Uterus (tissue), 4 donors: ENCODE data around the gene BRSK2. TPM values are rescaled to one million over a fixed set of nuclear protein-coding genes. Genes with fewer than 3 reads are reported as not detected.

Experiments used
- DNase-seq, 2 donors: peaks; one replicate each; pipeline ENCODE4 v3.0.0-alpha.2; 2019 to 2020
- H3K27ac ChIP-seq, 2 donors: fragments of 200-600 bp; sonication (generic); 1 replicate in 1 of 2; 2 replicates in 1 of 2; pipeline ENCODE4 v1.5.1; 2016 to 2018
- H3K27me3 ChIP-seq, 2 donors: fragments of 200-600 bp; sonication (generic); one replicate each; pipeline ENCODE4 v1.5.1; 2018 to 2019; ENCODE audit warnings: control low read depth in 1 of 2
- H3K36me3 ChIP-seq, 2 donors: fragments of 200-600 bp; sonication (generic); one replicate each; pipeline ENCODE4 v1.5.1; 2019; ENCODE audit warnings: control low read depth in 1 of 2
- H3K4me1 ChIP-seq, 2 donors: fragments of 200-600 bp; sonication (generic); one replicate each; pipeline ENCODE4 v1.5.1; 2018 to 2019; ENCODE audit warnings: control low read depth in 1 of 2
- H3K4me3 ChIP-seq, 2 donors: fragments of 200-600 bp; sonication (generic); 1 replicate in 1 of 2; 2 replicates in 1 of 2; pipeline ENCODE4 v1.5.1; 2018 to 2019; ENCODE audit warnings: mild to moderate bottlenecking in 1 of 2
- H3K9me3 ChIP-seq, 2 donors: fragments of 200-600 bp; sonication (generic); one replicate each; pipeline ENCODE4 v1.5.1; 2019; ENCODE audit warnings: control low read depth in 1 of 2
- POLR2A ChIP-seq, 2 donors: fragments of 450-650 bp; IDR thresholded peaks; one replicate each; pipeline ENCODE4 v1.6.1; 2016; ENCODE audit warnings: antibody characterized with exemption in 2 of 2, mild to moderate bottlenecking in 1 of 2, moderate library complexity in 1 of 2
- intact Hi-C: fragments of 100-400 bp; cut with DNase I; formaldehyde crosslinking; loops from one replicate; pipeline ENCODE4 v1.15.1; 2023; ENCODE audit warnings: low total_unique reads
- total RNA-seq, 4 donors: library from RNA; depleted of rRNA in 3 of 4; stranded (reverse); fragments of >200 nt in 3 of 4; gene quantifications; one replicate each; pipeline versions ENCODE4 v1.1.0 to v1.2.4, GENCODE V29; 2014 to 2023
- TF ChIP-seq, protein P1 (sequence below), 4 experiments: fragments of 200-600 bp in 2 of 4; fragments of 450-650 bp in 2 of 4; sonication (generic) in 2 of 4; IDR thresholded peaks; one replicate each; pipeline ENCODE4 v1.5.1; 2016 to 2019; ENCODE audit warnings: antibody characterized with exemption in 4 of 4, mild to moderate bottlenecking in 2 of 4, moderate library complexity in 1 of 4
- donor health status: DM: yes; HTN: yes; CAD: no.

The BRSK2 gene
- total RNA-seq, 4 donors from 2014 or later, result 1.5 to 2.2 TPM; not detected in 2

DNA sequence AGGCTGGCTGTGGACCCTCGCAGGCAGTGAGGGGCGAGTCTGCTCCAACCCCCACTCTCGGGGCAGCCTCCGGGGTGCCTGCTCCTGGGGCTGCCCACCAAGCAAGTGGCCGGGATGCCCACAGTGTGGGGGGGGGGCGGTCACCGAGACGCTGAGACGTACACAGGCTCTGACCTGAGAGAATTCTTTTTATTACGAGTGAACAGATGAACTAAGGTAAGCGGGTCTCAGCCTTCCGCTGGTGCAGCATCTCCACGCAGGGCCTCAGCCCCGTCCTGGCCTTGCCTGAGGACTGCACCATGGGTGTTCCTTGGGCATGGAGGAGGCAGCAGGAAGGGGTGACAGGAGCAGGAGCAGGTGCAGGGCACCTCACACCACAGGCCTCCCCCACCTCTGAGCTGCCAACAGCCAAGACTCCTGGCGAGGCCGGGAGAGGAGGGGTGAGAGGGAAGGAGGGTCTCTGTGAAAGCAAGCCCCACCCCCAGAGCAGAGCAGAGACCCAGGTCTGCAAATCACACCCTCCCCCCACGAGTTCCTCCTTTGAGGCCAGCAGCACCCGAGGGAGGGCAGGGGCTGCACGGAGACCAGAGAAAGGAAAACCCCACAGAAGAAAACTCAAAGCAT lies 79.7 kb downstream of the BRSK2 start:
- H3K27me3 ChIP-seq, result no peaks in the 10 kb centered on the region
- H3K4me1 ChIP-seq, result no peaks in the 10 kb centered on the region
- TF ChIP-seq, protein P1, sequence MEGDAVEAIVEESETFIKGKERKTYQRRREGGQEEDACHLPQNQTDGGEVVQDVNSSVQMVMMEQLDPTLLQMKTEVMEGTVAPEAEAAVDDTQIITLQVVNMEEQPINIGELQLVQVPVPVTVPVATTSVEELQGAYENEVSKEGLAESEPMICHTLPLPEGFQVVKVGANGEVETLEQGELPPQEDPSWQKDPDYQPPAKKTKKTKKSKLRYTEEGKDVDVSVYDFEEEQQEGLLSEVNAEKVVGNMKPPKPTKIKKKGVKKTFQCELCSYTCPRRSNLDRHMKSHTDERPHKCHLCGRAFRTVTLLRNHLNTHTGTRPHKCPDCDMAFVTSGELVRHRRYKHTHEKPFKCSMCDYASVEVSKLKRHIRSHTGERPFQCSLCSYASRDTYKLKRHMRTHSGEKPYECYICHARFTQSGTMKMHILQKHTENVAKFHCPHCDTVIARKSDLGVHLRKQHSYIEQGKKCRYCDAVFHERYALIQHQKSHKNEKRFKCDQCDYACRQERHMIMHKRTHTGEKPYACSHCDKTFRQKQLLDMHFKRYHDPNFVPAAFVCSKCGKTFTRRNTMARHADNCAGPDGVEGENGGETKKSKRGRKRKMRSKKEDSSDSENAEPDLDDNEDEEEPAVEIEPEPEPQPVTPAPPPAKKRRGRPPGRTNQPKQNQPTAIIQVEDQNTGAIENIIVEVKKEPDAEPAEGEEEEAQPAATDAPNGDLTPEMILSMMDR (IDR thresholded peaks at IDR 0.05), result no peak
- no peak for TF ChIP-seq POLR2A (IDR thresholded peaks at IDR 0.05)
- DNase-seq, result no peak
- H3K27ac ChIP-seq, result no peak overlapping the region
- intact Hi-C loops, result no loop called here
- H3K36me3 ChIP-seq, result no peaks in the 10 kb centered on the region
- H3K9me3 ChIP-seq, result no peaks in the 10 kb centered on the region
- no peak overlapping the region for H3K4me3 ChIP-seq

DNA sequence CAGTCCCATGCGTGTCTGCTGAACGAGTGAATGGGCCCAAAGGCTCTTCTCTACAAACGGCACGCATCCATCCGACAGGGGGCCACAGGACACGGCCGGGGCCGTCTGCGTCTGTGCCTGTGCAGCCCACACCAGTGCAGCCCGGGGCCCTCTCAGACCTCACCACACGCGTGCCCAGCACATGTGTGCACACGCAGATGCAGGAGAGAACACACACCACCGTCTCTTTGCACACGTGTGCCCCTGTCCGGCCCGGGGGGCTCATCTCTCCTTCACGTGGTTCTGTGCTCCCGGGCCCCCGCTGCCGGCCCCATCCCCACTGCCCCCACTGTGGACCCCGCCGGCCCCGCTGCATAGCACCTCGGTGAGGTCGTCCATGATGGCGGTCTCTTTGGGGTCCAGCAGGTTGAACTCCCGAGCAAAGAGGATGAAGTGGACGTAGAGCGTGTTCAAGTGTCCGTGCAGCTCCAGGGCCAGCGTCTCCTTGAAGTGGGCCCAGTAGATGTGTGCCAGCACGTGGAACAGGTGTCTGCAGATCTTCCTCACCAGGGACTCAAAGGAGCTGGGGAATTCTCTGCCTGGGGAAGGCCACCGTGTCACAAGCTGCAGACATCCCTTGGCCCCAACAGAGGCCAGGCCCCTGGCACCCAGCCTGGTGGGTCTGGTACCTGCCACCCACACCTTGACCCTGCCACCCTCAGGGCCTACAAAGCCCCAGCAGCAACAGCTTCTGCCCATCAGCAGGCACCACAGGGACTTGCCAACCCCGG lies 80.4 kb downstream of the BRSK2 start:
- H3K27ac ChIP-seq, result no peak overlapping the region
- no peaks in the 10 kb centered on the region for H3K27me3 ChIP-seq
- H3K4me1 ChIP-seq, result no peaks in the 10 kb centered on the region
- no peaks in the 10 kb centered on the region for H3K36me3 ChIP-seq
- H3K4me3 ChIP-seq, result no peak overlapping the region
- TF ChIP-seq POLR2A (IDR thresholded peaks at IDR 0.05), result no peak
- TF ChIP-seq, protein P1 (IDR thresholded peaks at IDR 0.05), result no peak
- no peaks in the 10 kb centered on the region for H3K9me3 ChIP-seq
- intact Hi-C loops, result no loop called here
- DNase-seq, result no peak

DNA sequence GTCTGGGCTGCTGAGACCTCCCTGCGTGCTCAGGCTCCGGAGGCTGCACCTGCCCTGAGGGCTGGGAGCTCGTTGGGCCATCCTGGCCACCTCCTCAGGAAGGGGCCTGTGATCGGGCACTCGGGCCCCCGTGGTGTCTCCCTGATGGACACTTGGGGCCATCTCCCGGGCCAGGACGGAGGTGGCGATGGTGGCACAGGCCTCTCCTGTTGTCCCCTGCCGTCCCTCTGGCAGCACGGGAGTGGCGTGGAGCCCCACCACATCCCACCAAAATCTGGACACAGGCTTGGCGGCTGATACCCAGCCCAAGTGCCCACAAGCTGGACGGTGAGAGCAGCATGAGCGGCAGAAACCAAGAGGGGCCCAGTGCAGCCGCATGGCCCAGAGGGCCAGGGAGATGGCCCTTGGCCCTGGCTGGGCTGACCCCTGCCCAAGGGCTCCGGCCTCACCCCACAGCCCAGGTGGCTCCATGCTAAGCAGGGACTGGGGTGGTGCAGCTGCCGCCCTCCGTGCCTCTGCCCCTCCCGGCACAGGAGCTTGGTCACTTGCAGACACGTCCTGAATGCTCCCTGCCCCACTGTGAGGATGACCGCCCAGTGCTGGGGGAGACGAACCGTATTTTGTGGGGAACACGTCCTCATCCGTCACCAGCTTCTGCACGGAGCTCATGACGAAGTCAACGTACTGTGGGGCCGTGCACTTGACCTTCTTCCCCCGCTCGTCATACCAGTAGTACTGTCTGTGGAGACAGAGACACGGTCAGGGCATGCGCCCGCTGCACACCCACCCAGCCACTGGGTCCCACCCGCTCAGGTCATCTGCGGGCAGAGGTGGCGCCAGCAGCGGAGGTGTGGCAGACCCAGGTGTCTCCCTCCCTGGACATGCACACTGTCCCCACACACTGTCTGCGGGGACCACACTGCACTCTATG lies 81.2 kb downstream of the BRSK2 start:
- H3K27me3 ChIP-seq, result no peaks in the 10 kb centered on the region
- H3K27ac ChIP-seq, result no peak overlapping the region
- H3K36me3 ChIP-seq, result no peaks in the 10 kb centered on the region
- TF ChIP-seq POLR2A (IDR thresholded peaks at IDR 0.05), result no peak
- TF ChIP-seq, protein P1 (IDR thresholded peaks at IDR 0.05), result no peak
- no peak for DNase-seq
- no peak overlapping the region for H3K4me3 ChIP-seq
- H3K4me1 ChIP-seq, result no peaks in the 10 kb centered on the region
- no peaks in the 10 kb centered on the region for H3K9me3 ChIP-seq
- intact Hi-C loops, result no loop called here

DNA sequence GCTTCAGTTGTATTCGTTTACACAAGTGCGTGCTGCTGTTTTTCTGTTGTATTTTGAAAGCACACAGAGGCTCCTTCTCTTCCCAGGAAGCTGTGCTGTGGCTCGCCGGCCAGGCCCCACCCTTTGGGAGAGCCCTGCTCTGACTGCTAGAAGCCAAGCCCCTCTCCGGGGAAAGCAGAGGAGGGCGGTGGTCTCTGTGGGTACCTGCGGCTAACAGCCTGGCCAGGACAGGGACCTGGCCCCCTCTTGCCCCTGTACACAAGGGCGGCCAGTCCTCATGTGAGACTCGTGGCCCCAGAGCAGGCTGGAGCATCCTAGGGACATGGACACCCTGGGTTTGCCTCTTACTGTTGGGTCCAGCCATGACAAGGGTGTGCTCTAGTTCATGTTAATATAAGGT lies 82.0 kb downstream of the BRSK2 start:
- Histone ChIP-seq H3K9me3 (no peaks in the 10 kb centered on the region), H3K4me3 (no peak overlapping the region), H3K27me3 (no peaks in the 10 kb centered on the region), H3K36me3 (no peaks in the 10 kb centered on the region), H3K27ac (no peak overlapping the region), H3K4me1 (no peaks in the 10 kb centered on the region)
- intact Hi-C loops, result no loop called here
- TF ChIP-seq, protein P1 (IDR thresholded peaks at IDR 0.05), result no peak
- no peak for TF ChIP-seq POLR2A (IDR thresholded peaks at IDR 0.05)
- no peak for DNase-seq
